Stimulated activated naive CD8-positive, alpha-beta T cell treated with anti-CD3 and anti-CD28 coated beads, Interleukin-15, amount 100 ng/mL, for 72 hours (primary cell): Measurements from ENCODE around the gene DNTT.

ENCODE experiments used
- ATAC-seq: fragments of 150-1000 bp; cut with Tn5 transposase; 2 replicates; pipeline ENCODE4 v1.10.0; 2021; ENCODE audit warnings: mild to moderate bottlenecking, moderate library complexity
- DNase-seq, 2 donors: peaks; one replicate each; pipeline ENCODE4 v3.0.0; 2021 to 2022
- H3K27ac Mint-ChIP-seq, 2 donors: one replicate each; pipeline ENCODE4 v1.8.0; 2022; ENCODE audit warnings: mild to moderate bottlenecking in 2 of 2, mixed read lengths in 2 of 2, moderate library complexity in 2 of 2
- H3K27me3 Mint-ChIP-seq: one replicate; pipeline ENCODE4 v1.8.0; 2022; ENCODE audit warnings: mixed read lengths
- H3K4me1 Mint-ChIP-seq: one replicate; pipeline ENCODE4 v1.8.0; 2022; ENCODE audit warnings: mild to moderate bottlenecking, mixed read lengths
- H3K4me3 Mint-ChIP-seq, 2 donors: one replicate each; pipeline ENCODE4 v1.8.0; 2022; ENCODE audit warnings: mild to moderate bottlenecking in 2 of 2, mixed read lengths in 2 of 2, moderate library complexity in 1 of 2
- H3K9me3 Mint-ChIP-seq, 2 donors: one replicate each; pipeline ENCODE4 v1.8.0; 2022; ENCODE audit warnings: mixed read lengths in 2 of 2

Gene DNTT

DNA sequence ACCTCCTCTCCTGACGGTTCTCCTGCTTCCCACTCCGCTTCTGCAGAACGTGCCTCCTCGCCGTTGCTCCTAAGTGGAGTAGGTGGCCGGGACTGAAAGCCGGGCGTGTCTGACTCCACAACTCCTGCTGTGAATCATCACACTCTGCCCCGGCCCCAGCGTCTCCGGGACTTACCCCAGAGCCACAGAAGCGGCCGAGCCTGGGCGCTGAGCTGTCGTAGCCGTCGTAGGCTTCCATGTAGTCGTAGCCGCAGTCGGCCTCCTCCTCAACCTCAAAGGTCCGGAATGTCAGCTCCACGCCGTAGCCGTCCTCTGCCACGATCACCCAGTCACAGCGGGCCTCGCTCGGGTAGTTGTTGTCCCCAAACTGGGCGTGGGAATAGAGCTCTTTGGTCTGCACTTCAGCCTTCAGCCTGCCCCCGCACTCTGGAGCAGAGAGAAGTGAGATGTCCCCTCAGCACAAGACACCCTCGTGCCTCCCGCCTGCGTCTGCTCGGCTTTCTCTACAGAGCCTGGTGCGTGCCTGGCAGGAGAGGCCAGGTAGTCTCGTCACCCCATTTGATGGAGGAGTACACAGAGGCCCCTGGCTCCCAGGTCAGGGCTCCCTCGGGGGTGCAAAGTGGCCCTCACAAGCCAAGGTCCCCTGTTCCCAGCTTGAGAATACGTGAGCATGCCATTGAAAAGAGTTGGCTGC lies 65.8 kb downstream of the DNTT start:
- H3K9me3 Mint-ChIP-seq = no peaks in the 10 kb centered on the region
- H3K4me1 Mint-ChIP-seq = peaks cover 10% of the 10 kb centered on the region
- ATAC-seq (no peak), DNase-seq (no peak)
- peaks cover 23% of the 10 kb centered on the region for H3K27me3 Mint-ChIP-seq
- no peak overlapping the region for H3K27ac Mint-ChIP-seq
- H3K4me3 Mint-ChIP-seq = no peak overlapping the region

DNA sequence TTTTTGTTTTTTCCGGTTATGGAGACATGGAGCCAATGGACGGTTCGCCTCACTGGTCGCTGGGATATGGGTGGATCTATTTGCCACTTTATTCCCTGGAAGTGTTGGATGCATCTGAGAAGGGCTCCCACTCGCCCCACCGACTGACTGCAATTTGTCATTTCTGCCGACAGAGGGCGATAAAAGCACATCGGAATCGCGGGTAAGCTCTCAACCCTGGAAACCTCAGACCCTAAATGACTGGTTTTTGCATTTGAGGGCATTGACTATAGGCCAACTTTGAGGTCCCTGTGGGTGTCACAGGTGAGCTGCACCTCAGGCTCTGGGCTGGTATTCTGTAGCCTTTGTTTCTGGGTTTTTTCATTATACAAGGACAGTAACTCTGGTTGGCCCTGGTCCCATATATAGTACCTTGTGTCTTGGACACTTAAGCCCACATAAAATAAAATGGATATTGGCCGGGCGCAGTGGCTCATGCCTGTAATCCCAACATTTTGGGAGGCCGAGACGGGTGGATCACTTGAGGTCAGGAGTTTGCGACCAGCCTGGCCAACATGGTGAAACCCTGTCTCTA lies 66.4 kb downstream of the DNTT start:
- peaks cover 23% of the 10 kb centered on the region for H3K27me3 Mint-ChIP-seq
- no peaks in the 10 kb centered on the region for H3K9me3 Mint-ChIP-seq
- peak; percentile 50 to 56 for DNase-seq
- no peak overlapping the region for H3K4me3 Mint-ChIP-seq
- H3K27ac Mint-ChIP-seq = no peak overlapping the region
- peaks cover 17% of the 10 kb centered on the region for H3K4me1 Mint-ChIP-seq
- peak; percentile 46 for ATAC-seq

DNA sequence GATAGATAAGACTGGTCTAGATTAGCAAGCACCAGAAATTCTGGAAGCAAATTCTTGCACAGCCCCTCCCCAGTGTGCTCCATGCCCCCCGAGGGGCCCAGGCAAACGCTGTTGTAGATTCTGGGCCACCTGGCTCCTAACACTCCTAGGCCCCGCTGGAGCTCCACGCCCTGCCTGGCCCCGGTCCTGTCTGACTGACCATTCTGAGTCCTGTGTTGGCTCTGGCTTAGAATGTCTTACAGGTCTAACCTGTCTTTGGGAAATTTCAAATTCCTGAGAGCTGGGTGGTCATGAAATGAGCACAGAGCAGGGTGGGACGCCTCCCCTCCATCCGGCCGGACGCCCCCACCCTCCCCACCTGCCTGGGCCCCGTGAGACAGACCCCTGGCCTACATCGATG lies 67.1 kb downstream of the DNTT start:
- no peaks in the 10 kb centered on the region for H3K9me3 Mint-ChIP-seq
- ATAC-seq (no peak), DNase-seq (no peak)
- peaks cover 23% of the 10 kb centered on the region for H3K27me3 Mint-ChIP-seq
- no peak overlapping the region for H3K27ac Mint-ChIP-seq
- no peak overlapping the region for H3K4me3 Mint-ChIP-seq
- peaks cover 19% of the 10 kb centered on the region for H3K4me1 Mint-ChIP-seq

DNA sequence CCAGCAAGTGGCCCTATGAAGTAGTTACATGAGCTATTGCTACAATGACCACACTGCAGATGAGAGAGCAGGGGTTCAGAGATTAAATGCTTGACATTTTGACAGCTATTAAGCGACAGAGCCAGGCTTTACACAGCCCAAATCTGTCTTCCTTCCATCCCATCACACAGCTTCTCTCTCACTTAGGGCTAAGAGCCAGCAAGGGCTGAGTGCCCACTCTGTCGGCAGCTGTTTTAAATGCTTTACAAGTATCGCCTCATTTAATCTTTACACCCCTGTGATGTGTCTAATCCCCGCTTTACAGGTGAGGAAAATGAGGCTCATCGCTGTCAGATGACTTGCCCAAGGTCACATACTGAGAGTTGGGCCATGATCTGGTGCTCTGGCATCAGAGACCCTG lies 69.8 kb downstream of the DNTT start:
- Mint-ChIP-seq H3K9me3 (no peaks in the 10 kb centered on the region), H3K4me3 (peak overlapping the region in 1 of 2 donors; percentile 20), H3K27ac (no peak overlapping the region)

DNA sequence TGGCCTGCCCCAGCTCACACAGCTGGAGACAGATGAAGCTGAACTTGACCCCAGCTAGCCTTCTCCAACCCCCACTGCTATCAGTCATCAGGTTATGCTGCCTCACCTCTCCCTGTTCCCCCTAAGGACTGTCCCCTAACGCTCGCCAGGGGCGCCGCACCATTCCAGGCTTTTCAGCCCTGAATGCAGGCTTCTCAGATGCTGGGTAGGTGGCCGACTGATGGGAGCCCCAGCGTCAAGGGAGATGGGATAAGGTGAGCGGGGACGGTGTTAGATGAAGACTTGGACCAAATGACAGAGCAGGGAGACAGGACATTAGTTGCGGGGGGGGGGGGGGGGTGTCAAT lies 70.4 kb downstream of the DNTT start:
- peaks cover 23% of the 10 kb centered on the region for H3K4me1 Mint-ChIP-seq
- ATAC-seq = no peak

More for the DNA sequence above, 69.8 kb downstream of the DNTT start:
- DNase-seq = no peak
- peaks cover 23% of the 10 kb centered on the region for H3K4me1 Mint-ChIP-seq
- ATAC-seq = no peak
- peaks cover 23% of the 10 kb centered on the region for H3K27me3 Mint-ChIP-seq

DNA sequence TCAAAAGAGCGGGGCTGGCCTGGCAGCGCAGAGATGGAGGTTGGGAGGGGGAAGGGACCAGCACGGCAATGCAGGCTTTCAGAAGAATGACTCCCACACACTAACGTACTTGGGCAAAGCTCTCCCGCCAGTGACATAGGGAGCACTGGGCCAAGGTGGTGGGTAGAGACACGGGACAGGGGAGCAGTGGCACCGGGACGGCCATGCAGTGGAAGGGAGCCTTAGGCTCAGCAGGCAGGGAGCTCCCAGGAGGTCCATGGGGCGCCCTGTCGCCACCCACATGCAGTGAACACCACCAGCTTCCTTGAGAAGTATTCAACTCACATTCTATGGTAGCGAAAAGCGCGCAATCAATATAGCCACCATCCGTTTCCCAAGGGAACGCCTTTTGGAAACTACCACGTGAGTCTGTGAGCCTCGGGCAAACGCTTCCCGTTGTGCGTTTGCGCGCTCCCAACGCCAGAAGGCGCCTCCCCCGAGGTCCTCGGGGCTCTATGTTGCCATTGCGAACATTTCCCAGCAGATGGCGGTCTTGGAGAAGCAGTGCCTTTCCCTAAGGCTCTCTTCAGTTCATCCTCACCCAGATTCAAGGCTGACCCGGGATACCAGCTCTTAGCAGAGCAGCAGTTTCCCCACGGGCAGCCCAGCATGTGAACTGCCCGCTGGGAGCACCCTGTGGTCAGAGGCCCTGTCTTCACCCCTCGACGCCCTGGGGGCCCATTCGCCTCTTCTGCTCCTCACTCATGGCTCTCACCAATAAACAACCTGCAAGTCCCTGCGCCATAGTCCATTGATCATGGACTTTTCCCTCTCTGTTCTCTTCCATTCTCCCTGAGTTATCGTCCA lies 71.0 kb downstream of the DNTT start:
- Mint-ChIP-seq H3K4me1 (peaks cover 23% of the 10 kb centered on the region), H3K4me3 (peak overlapping the region; percentile 76 to 85), H3K9me3 (no peaks in the 10 kb centered on the region), H3K27me3 (peaks cover 23% of the 10 kb centered on the region), H3K27ac (no peak overlapping the region)
- DNase-seq (peak; percentile 74 to 77), ATAC-seq (peak; percentile 80)

More for the DNA sequence above, 70.4 kb downstream of the DNTT start:
- H3K4me3 Mint-ChIP-seq = peak overlapping the region; percentile 76 to 85
- no peaks in the 10 kb centered on the region for H3K9me3 Mint-ChIP-seq
- DNase-seq = no peak
- H3K27ac Mint-ChIP-seq = no peak overlapping the region
- H3K27me3 Mint-ChIP-seq = peaks cover 23% of the 10 kb centered on the region

DNA sequence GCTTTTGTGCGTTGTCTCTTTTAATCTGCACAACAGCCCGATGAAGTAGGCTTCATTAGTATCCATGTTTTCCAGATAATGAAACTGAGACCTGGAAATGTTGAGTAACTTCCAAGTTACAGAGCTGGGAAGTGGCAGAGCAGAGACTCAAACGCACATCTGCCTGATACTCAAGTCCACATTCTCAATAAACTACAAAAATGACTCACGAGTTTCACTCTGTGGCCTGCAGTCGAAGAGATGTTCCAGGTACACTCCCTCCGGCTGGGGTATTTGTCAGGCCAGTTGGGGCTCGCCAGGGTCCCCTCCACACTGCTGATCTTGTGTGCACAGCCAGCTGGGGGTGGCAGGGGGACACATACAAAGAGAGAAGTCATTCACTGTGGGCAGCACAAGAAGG lies 72.2 kb downstream of the DNTT start:
- H3K27ac Mint-ChIP-seq = no peak overlapping the region
- H3K4me3 Mint-ChIP-seq = no peak overlapping the region
- peaks cover 23% of the 10 kb centered on the region for H3K4me1 Mint-ChIP-seq
- ATAC-seq (no peak), DNase-seq (no peak)
- H3K27me3 Mint-ChIP-seq = peaks cover 22% of the 10 kb centered on the region
- H3K9me3 Mint-ChIP-seq = no peaks in the 10 kb centered on the region

DNA sequence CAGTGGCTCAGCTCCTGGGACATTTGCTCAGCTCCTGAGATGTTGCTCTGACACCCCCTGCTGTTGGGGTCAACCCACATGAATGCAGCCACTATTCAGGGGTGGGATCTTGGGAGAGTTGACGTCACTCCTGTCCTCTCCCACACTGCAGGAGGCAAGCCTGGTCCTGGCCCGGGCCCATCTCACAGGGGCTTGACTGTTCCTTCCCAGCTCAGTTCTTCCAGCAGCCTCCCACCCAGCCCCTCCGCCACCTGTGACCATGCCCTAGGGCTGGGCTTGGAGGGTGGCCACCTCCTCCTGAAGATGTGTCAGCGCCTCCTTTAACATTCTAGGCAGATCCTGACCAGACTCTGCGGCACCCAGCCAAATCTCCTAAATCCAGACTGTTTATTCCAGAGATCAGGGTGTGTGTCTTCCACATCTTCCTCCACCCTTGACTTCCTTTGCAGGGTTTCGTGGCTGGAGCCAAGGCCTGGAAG lies 73.6 kb downstream of the DNTT start:
- Mint-ChIP-seq H3K27me3 (peaks cover 15% of the 10 kb centered on the region), H3K27ac (no peak overlapping the region), H3K4me1 (peaks cover 23% of the 10 kb centered on the region), H3K4me3 (no peak overlapping the region), H3K9me3 (peaks cover 0 to 4% of the 10 kb centered on the region in 2 donors)
- no peak for ATAC-seq
- DNase-seq = no peak

DNA sequence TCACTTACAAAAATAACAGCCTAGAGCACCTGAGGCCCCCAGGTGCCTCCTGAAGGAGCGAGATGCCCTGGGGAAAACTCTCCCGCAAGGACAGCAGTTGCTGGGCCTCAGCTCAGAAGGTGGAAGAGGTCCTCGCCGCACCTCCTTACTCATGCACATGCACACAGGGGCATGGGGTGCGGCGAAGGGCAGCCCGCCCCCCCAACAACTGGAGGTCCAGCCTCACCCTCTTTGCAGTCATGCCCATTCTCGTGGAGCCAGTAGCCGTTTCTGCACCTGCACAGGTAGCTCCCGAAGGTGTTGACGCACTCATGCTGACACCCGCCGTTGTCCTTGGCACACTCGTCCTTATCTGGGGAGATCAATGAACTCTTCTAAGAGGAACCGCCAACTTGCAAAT lies 74.5 kb downstream of the DNTT start:
- H3K9me3 Mint-ChIP-seq = peaks cover 0 to 4% of the 10 kb centered on the region in 2 donors
- DNase-seq = no peak
- H3K4me1 Mint-ChIP-seq = peaks cover 23% of the 10 kb centered on the region
- no peak for ATAC-seq
- H3K4me3 Mint-ChIP-seq = no peak overlapping the region
- H3K27ac Mint-ChIP-seq = no peak overlapping the region
- peaks cover 8% of the 10 kb centered on the region for H3K27me3 Mint-ChIP-seq

DNA sequence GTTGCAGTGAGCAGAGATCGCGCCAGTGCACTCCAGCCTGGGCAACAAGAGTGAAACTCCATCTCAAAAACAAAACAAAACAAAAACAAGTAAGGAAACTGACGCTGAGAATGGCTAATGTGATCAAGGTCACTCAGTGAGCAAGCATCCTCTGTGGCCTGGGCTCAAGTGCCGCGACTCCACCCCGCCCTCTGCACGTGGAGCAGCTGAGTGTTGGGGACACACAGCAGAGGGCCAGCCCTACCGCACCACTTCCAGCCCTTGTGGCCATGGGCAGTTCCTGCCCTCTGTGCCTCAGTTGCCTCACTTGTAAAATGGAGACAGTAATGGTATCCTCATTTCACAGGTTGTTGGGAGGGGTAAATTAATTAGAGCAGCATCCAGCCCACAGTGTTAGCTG lies 75.5 kb downstream of the DNTT start:
- DNase-seq (no peak), ATAC-seq (no peak)
- Mint-ChIP-seq H3K27me3 (no peaks in the 10 kb centered on the region), H3K4me1 (peaks cover 16% of the 10 kb centered on the region), H3K9me3 (peaks cover 0 to 4% of the 10 kb centered on the region in 2 donors), H3K4me3 (no peak overlapping the region), H3K27ac (peak overlapping the region in 1 of 2 donors; percentile 43)

DNA sequence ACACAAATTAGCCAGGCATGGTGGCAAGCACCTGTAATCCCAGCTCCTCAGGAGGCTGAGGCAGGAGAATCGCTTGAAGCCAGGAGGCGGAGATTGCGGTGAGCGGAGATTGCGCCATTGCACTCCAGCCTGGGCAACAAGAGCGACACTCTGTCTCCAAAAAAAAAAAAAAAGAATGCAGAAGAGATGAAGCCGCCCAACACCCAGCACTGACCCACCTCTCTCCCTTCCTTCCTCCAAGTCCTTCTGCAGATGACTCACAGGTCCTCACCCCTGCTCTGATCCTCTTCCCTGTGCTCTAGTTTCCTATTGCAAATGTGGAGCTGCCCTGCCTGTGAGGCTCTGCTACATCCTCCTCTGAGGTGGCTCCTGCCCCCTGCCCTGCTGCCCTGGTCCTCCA lies 76.6 kb downstream of the DNTT start:
- Mint-ChIP-seq H3K27ac (no peak overlapping the region), H3K4me3 (no peak overlapping the region), H3K4me1 (peaks cover 5% of the 10 kb centered on the region), H3K9me3 (peaks cover 0 to 4% of the 10 kb centered on the region in 2 donors), H3K27me3 (no peaks in the 10 kb centered on the region)
- no peak for ATAC-seq
- DNase-seq = no peak

DNA sequence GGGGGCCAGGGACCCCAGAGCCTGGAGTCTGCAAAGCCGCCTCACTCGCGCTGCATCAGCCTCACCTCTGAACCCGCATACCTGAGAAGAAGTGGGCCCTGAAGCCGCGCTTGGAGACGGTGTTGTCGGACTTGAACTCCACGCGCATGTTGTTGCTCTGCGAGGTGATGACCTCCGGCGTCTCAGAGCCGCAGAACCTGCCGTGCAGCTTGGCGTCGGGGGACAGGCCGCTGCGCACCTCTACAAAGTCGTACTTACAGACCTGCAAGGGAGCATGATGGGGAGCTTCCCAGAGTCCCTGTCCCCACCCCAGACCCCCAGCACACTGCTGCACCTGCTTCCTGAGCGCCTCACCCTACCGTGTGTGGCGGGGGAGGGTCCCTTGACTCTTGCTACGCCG lies 80.3 kb downstream of the DNTT start:
- no peak overlapping the region for H3K4me3 Mint-ChIP-seq
- no peaks in the 10 kb centered on the region for H3K4me1 Mint-ChIP-seq
- peaks cover 0 to 4% of the 10 kb centered on the region in 2 donors for H3K9me3 Mint-ChIP-seq
- H3K27ac Mint-ChIP-seq = no peak overlapping the region
- ATAC-seq = no peak
- no peaks in the 10 kb centered on the region for H3K27me3 Mint-ChIP-seq
- no peak for DNase-seq

DNA sequence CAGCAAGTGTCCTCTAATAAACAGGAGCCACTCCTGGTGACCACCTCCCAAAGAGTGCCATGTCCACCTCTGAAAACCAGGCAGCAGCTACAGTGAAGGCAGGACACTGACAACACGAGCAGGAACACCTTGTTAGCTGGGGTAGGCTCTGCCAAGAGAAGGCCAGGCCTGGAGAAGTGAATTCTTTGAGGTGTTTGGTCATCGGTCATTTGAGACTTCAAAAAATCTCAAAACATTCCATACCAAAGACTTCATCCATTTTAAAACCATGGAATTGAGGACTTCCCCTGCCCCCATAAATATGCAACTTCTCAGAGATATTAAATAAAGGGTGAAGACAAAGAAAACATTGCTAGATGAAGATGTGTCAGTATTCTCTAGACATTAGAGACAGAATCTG lies 82.9 kb downstream of the DNTT start:
- H3K27me3 Mint-ChIP-seq = no peaks in the 10 kb centered on the region

DNA sequence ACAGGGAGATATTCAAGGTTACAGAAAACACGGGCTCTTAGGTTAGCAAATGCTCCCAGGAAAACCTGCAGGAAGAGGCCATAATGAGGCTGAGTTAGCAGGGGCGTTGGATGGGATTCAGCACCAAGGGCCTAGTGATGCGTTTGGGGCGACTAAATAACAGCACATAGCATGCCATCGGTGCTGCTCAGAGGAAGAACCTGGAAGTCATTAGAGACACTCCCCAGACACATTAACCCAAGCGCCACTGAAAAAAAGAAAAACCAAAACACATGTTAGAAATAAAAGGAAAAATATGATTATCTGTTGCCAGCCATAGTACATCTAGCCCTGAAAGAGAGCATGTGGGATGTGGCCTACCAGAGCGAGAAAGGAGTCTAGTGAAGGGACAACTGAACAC lies 83.4 kb downstream of the DNTT start:
- no peak for ATAC-seq
- H3K4me3 Mint-ChIP-seq = no peak overlapping the region
- no peak overlapping the region for H3K27ac Mint-ChIP-seq
- H3K9me3 Mint-ChIP-seq = peaks cover 0 to 3% of the 10 kb centered on the region in 2 donors
- H3K27me3 Mint-ChIP-seq = no peaks in the 10 kb centered on the region
- no peaks in the 10 kb centered on the region for H3K4me1 Mint-ChIP-seq
- no peak for DNase-seq

More for the DNA sequence above, 82.9 kb downstream of the DNTT start:
- H3K9me3 Mint-ChIP-seq = peaks cover 0 to 4% of the 10 kb centered on the region in 2 donors
- H3K4me1 Mint-ChIP-seq = no peaks in the 10 kb centered on the region
- H3K27ac Mint-ChIP-seq = no peak overlapping the region
- DNase-seq = no peak
- no peak overlapping the region for H3K4me3 Mint-ChIP-seq
- ATAC-seq = no peak
